GM10248 (cell line): ENCODE measurements around the gene GUCY1A1.

Experiments used
- CTCF ChIA-PET: fragments of 300-600 bp; sonication (Branson Sonifier 250); formaldehyde crosslinking; extraction: SDS; loops from one replicate; lab custom pipeline; 2021; ENCODE audit warnings: antibody characterized with exemption; lab: Yijun Ruan, JAX
- POLR2A ChIA-PET: fragments of 350-650 bp; sonication (Branson Sonifier 250); formaldehyde crosslinking; extraction: SDS; loops from one replicate; lab custom pipeline; 2020; ENCODE audit warnings: antibody characterized with exemption; lab: Yijun Ruan, JAX
- DNase-seq: peaks from one replicate; pipeline ENCODE4 v3.0.0; 2012; ENCODE audit errors: extremely low spot score
- TF ChIP-seq, protein P1 (sequence below): IDR thresholded peaks from 2 replicates; pipeline ENCODE4 v1.5.1; 2012; ENCODE audit warnings: mild to moderate bottlenecking, low read depth; ENCODE audit errors: extremely low read depth, missing control alignments, control extremely low read depth

Gene GUCY1A1

GRCh38 chr4:155769090-155769489 lies 102.4 kb downstream of the GUCY1A1 start:
- TF ChIP-seq, protein P1, sequence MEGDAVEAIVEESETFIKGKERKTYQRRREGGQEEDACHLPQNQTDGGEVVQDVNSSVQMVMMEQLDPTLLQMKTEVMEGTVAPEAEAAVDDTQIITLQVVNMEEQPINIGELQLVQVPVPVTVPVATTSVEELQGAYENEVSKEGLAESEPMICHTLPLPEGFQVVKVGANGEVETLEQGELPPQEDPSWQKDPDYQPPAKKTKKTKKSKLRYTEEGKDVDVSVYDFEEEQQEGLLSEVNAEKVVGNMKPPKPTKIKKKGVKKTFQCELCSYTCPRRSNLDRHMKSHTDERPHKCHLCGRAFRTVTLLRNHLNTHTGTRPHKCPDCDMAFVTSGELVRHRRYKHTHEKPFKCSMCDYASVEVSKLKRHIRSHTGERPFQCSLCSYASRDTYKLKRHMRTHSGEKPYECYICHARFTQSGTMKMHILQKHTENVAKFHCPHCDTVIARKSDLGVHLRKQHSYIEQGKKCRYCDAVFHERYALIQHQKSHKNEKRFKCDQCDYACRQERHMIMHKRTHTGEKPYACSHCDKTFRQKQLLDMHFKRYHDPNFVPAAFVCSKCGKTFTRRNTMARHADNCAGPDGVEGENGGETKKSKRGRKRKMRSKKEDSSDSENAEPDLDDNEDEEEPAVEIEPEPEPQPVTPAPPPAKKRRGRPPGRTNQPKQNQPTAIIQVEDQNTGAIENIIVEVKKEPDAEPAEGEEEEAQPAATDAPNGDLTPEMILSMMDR: no peak
- ChIA-PET CTCF (interaction anchor here (1.5 to 2.0 kb wide), 3 partner anchors 11 to 18 kb away, joined by 3 to 14 read pairs (median 6); no protein-coding TSS in a partner anchor), POLR2A (no interaction called here)
- DNase-seq: no peak

DNA sequence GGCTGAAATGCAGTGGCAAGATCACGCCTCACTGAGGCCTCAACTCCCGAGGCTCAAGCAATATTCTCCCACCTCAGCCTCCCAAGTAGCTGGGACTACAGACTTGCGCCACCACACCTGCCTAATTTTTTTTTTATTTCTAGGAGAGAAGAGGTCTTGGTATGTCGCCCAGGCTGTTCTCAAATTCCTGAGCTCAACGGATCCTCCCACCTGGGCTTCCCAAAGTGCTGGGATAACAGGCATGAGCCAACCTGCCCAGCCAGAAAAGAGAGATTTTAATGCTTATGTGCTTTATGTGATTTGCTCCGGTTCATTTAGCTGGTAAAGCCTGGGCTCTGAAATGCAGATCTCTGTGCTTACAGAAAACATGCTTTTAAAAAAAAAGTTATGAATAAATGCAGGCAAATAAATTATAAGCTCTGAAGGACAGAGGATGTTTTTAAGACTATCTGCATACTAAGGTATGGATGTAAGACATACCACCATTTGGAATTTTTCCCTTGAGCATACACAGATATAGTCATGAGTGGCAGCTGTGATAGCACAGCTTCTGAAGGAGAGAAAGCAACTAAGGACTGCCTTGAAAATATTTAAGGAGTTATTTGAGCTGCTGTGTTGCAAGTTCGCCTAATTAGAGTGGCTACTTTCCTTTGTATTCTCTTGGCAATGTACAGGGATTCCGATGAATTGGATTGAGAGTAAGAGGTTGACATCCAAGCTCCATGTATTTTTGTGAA lies 106.0 kb downstream of the GUCY1A1 start:
- ChIA-PET POLR2A (no interaction called here), CTCF (interaction anchor here (1.0 to 5.9 kb wide), 7 partner anchors 10 to 243 kb away, joined by 3 to 28 read pairs (median 4); partner anchors contain the start of gene GUCY1B1)
- no peak for DNase-seq
- TF ChIP-seq, protein P1: no peak

GRCh38 chr4:155773196-155773800 lies 106.7 kb downstream of the GUCY1A1 start:
- POLR2A ChIA-PET: no interaction called here
- CTCF ChIA-PET: interaction anchor here (0.8 to 5.9 kb wide), 8 partner anchors 9 to 244 kb away, joined by 3 to 28 read pairs (median 4); partner anchors contain the start of gene GUCY1B1
- DNase-seq: no peak
- TF ChIP-seq, protein P1: no peak

GRCh38 chr4:155774033-155774432 lies 107.4 kb downstream of the GUCY1A1 start:
- POLR2A ChIA-PET: no interaction called here
- DNase-seq: no peak
- CTCF ChIA-PET: interaction anchor here (0.8 to 5.9 kb wide), 7 partner anchors 8 to 245 kb away, joined by 3 to 28 read pairs (median 3); partner anchors contain the start of gene GUCY1B1
- TF ChIP-seq, protein P1: no peak

- ChIA-PET CTCF (interaction anchor here (0.8 to 1.4 kb wide), 2 partner anchors 9 kb away, joined by 3 to 4 read pairs; no protein-coding TSS in a partner anchor), POLR2A (no interaction called here)
- TF ChIP-seq, protein P1: no peak
- DNase-seq: no peak
Measured at GRCh38 chr4:155777971-155778735, 111.5 kb downstream of the GUCY1A1 start.

DNA sequence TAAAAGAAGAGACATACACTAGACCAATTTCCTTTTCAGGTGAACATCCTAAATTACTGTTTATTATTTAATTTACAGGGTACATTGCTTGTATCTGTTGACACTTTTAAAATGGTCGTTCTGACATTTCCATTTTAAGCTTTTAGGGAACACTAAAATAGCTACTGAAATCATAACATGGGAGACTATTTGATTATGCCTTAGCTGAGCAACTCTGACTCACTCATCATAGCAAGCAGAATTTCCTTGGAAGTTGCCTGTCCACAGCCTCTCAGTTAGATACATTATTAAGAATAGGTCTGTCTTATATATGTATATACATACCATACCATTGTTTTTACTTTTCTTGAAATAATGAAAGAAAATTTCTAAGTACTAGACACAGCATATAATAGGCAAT lies 114.1 kb downstream of the GUCY1A1 start:
- CTCF ChIA-PET: interaction anchor here (0.7 to 1.4 kb wide), 3 partner anchors 11 to 252 kb away, joined by 3 to 6 read pairs (median 3); no protein-coding TSS in a partner anchor
- no peak for DNase-seq
- POLR2A ChIA-PET: no interaction called here
- TF ChIP-seq, protein P1: no peak
